Panc1 (cell line): Measurements from ENCODE around the gene NTM. TPM values are rescaled to one million over a fixed set of nuclear protein-coding genes. Genes with fewer than 3 reads are reported as not detected.

Experiments used
- ATAC-seq: fragments of 200-7000 bp; cut with Tn5 transposase; 2 replicates; pipeline ENCODE4 v1.9.1; 2020; ENCODE audit warnings: mild to moderate bottlenecking, moderate library complexity
- BruUV-seq: library from RNA; stranded (reverse); fragments of 400-500 nt; replicated peaks from 2 replicates; lab custom pipeline; 2021; lab: Mats Ljungman, UMichigan
- CTCF ChIA-PET: fragments of 300-600 bp; sonication (Branson Sonifier 250); formaldehyde crosslinking; loops from one replicate; lab custom pipeline; 2022; ENCODE audit warnings: antibody characterized with exemption; lab: Charles Lee
- POLR2A ChIA-PET: fragments of 300-600 bp; sonication (Branson Sonifier 250); formaldehyde crosslinking; loops from one replicate; lab custom pipeline; 2022; ENCODE audit warnings: antibody characterized with exemption; lab: Charles Lee
- DNase-seq: peaks from one replicate; pipeline ENCODE4 v3.0.0-alpha.2; 2010; ENCODE audit warnings: low read depth, low spot score
- H3K27ac ChIP-seq: 2 replicates; pipeline ENCODE4 v1.5.1; 2011; ENCODE audit warnings: mild to moderate bottlenecking, low read length, inconsistent platforms
- H3K27me3 ChIP-seq: fragments of 200-500 bp; sonication (Bioruptor generic); 2 replicates; pipeline ENCODE4 v1.6.0; 2014; ENCODE audit warnings: low read length, inconsistent platforms; ENCODE audit not compliant: control insufficient read depth, insufficient read depth
- H3K36me3 ChIP-seq: fragments of 200-500 bp; sonication (Bioruptor generic); 2 replicates; pipeline ENCODE4 v1.5.1; 2014; ENCODE audit warnings: inconsistent platforms, mild to moderate bottlenecking, low read length, moderate library complexity; ENCODE audit not compliant: control insufficient read depth, insufficient read depth
- H3K4me1 ChIP-seq: 2 replicates; pipeline ENCODE4 v1.5.1; 2011; ENCODE audit warnings: inconsistent platforms, mild to moderate bottlenecking, low read length, moderate library complexity; ENCODE audit not compliant: control insufficient read depth, insufficient read depth
- H3K4me3 ChIP-seq, 2 experiments: 2 replicates each; pipeline ENCODE4 v1.5.1; 2011 to 2012; ENCODE audit warnings: low read depth in 2 of 2, low read length in 2 of 2, mild to moderate bottlenecking in 2 of 2, inconsistent platforms in 1 of 2, moderate library complexity in 1 of 2
- H3K9me3 ChIP-seq: fragments of 200-500 bp; sonication (Bioruptor generic); 2 replicates; pipeline ENCODE4 v1.5.1; 2014; ENCODE audit warnings: low read depth, mild to moderate bottlenecking, inconsistent platforms, low read length, moderate library complexity; ENCODE audit not compliant: control insufficient read depth, insufficient read depth
- POLR2AphosphoS5 ChIP-seq: IDR thresholded peaks from 2 replicates; pipeline ENCODE4 v1.6.1; 2012; ENCODE audit warnings: mild to moderate bottlenecking, low read depth, low read length, moderate library complexity
- SIN3A ChIP-seq: IDR thresholded peaks from 2 replicates; pipeline ENCODE4 v1.6.1; 2012; ENCODE audit warnings: low read depth, mild to moderate bottlenecking, low read length, moderate library complexity, borderline replicate concordance; ENCODE audit not compliant: insufficient read depth
- TCF7L2 ChIP-seq: IDR thresholded peaks from 2 replicates; pipeline ENCODE4 v1.6.1; 2011; ENCODE audit warnings: mild to moderate bottlenecking, low read depth, low read length, inconsistent platforms
- in situ Hi-C: cut with HindIII; loops from 2 replicates; pipeline ENCODE4 v1.10.0; 2016; ENCODE audit warnings: low sequenced_read_pairs, low pct_unique_long_range_greater_than_20kb
- intact Hi-C: fragments of 100-400 bp; cut with micrococcal nuclease; formaldehyde crosslinking; loops from one replicate; pipeline ENCODE4 v1.10.0; 2022; ENCODE audit not compliant: unreplicated experiment
- total RNA-seq: library from RNA; stranded (reverse); gene quantifications from one replicate; pipeline ENCODE4 v1.2.1, GENCODE V29; 2021; ENCODE audit not compliant: unreplicated experiment
- TF ChIP-seq, protein P1 (sequence below): fragments of 450-650 bp; IDR thresholded peaks from 2 replicates; pipeline ENCODE4 v1.5.1; 2017; ENCODE audit warnings: mild to moderate bottlenecking
- TF ChIP-seq, protein P2 (sequence below), 2 experiments: IDR thresholded peaks; 2 replicates each; pipeline ENCODE4 v1.6.1; 2011 to 2012; ENCODE audit warnings: low read depth in 2 of 2, control low read depth in 1 of 2, low read length in 1 of 2, mild to moderate bottlenecking in 1 of 2, moderate library complexity in 1 of 2; ENCODE audit not compliant: insufficient read depth in 1 of 2

Gene NTM
- total RNA-seq, 1 experiment from 2014 or later, result 0.10 TPM

DNA sequence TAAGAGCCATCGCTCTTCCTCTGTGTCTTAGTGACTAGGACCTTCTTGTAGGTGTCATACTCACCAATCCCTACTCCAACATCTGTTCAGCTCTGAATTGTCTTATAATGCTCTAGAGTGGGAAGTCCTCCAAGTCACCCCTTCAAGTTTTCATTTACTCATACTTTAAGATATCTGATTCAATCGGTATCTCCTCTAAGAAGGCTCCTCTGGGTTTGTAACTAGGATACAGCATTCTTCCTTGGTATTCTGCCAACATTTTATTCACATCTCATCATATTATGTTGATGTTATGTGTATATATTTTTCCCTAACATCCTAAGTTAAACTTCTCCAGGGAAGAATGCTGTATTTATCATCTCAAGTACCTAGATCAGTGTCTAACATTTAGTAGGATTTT, 662.1 kb downstream of the NTM start:
- no TSS peak for BruUV-seq
- Histone ChIP-seq H3K4me1 (no peaks in the 10 kb centered on the region), H3K27ac (no peak overlapping the region), H3K9me3 (no peaks in the 10 kb centered on the region), H3K36me3 (no peaks in the 10 kb centered on the region), H3K27me3 (no peaks in the 10 kb centered on the region), H3K4me3 (no peak overlapping the region)
- no peak for ATAC-seq
- intact Hi-C loops, result loop anchor here (5.0 kb wide), 1 partner anchor 285 kb away; no protein-coding TSS in a partner anchor
- TF ChIP-seq POLR2AphosphoS5 (no peak), SIN3A (no peak), TCF7L2 (no peak)
- TF ChIP-seq, protein P1, sequence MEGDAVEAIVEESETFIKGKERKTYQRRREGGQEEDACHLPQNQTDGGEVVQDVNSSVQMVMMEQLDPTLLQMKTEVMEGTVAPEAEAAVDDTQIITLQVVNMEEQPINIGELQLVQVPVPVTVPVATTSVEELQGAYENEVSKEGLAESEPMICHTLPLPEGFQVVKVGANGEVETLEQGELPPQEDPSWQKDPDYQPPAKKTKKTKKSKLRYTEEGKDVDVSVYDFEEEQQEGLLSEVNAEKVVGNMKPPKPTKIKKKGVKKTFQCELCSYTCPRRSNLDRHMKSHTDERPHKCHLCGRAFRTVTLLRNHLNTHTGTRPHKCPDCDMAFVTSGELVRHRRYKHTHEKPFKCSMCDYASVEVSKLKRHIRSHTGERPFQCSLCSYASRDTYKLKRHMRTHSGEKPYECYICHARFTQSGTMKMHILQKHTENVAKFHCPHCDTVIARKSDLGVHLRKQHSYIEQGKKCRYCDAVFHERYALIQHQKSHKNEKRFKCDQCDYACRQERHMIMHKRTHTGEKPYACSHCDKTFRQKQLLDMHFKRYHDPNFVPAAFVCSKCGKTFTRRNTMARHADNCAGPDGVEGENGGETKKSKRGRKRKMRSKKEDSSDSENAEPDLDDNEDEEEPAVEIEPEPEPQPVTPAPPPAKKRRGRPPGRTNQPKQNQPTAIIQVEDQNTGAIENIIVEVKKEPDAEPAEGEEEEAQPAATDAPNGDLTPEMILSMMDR, result no peak
- TF ChIP-seq, protein P2, sequence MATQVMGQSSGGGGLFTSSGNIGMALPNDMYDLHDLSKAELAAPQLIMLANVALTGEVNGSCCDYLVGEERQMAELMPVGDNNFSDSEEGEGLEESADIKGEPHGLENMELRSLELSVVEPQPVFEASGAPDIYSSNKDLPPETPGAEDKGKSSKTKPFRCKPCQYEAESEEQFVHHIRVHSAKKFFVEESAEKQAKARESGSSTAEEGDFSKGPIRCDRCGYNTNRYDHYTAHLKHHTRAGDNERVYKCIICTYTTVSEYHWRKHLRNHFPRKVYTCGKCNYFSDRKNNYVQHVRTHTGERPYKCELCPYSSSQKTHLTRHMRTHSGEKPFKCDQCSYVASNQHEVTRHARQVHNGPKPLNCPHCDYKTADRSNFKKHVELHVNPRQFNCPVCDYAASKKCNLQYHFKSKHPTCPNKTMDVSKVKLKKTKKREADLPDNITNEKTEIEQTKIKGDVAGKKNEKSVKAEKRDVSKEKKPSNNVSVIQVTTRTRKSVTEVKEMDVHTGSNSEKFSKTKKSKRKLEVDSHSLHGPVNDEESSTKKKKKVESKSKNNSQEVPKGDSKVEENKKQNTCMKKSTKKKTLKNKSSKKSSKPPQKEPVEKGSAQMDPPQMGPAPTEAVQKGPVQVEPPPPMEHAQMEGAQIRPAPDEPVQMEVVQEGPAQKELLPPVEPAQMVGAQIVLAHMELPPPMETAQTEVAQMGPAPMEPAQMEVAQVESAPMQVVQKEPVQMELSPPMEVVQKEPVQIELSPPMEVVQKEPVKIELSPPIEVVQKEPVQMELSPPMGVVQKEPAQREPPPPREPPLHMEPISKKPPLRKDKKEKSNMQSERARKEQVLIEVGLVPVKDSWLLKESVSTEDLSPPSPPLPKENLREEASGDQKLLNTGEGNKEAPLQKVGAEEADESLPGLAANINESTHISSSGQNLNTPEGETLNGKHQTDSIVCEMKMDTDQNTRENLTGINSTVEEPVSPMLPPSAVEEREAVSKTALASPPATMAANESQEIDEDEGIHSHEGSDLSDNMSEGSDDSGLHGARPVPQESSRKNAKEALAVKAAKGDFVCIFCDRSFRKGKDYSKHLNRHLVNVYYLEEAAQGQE (IDR thresholded peaks at IDR 0.05; ENCODE audit: insufficient read depth in 1 of 2, low read depth in 2 of 2, low read length in 1 of 2), result no peak
- in situ Hi-C loops, result no loop called here
- POLR2A ChIA-PET, result no interaction called here
- CTCF ChIA-PET, result no interaction called here
- DNase-seq, result no peak

DNA sequence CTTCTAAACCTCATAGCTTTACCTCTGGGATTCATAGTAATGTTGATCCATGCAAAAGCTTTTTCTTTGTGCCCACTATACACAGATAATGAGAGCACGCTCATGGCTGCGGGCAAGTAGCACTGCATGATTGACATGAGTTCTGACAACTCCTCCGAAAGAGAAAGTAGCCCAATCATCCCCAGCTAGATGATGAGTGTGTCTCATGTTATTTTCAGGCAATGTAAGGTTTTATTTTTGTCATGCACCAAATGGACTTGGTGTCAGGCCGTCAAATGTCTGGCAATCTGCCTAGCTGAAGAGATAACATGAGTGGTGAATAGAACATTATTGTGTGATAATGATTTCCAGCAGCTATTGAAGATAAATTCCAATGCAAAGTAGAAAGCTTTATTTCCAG, 662.6 kb downstream of the NTM start:
- no peak for TF ChIP-seq POLR2AphosphoS5
- no peak for TF ChIP-seq SIN3A
- TF ChIP-seq, protein P2 (IDR thresholded peaks at IDR 0.05; ENCODE audit: insufficient read depth in 1 of 2, low read depth in 2 of 2, low read length in 1 of 2), result no peak
- TF ChIP-seq TCF7L2, result no peak
- TF ChIP-seq, protein P1, result no peak
- Histone ChIP-seq H3K36me3 (no peaks in the 10 kb centered on the region), H3K4me1 (no peaks in the 10 kb centered on the region), H3K27ac (no peak overlapping the region), H3K9me3 (no peaks in the 10 kb centered on the region), H3K27me3 (no peaks in the 10 kb centered on the region), H3K4me3 (no peak overlapping the region)
- intact Hi-C loops, result loop anchor here (5.0 kb wide), 1 partner anchor 286 kb away; no protein-coding TSS in a partner anchor
- BruUV-seq, result no TSS peak
- ChIA-PET POLR2A (no interaction called here), CTCF (no interaction called here)
- in situ Hi-C loops, result no loop called here
- no peak for DNase-seq
- no peak for ATAC-seq
